ENCODE results near the gene TMEM204.

Gene TMEM204

DNA sequence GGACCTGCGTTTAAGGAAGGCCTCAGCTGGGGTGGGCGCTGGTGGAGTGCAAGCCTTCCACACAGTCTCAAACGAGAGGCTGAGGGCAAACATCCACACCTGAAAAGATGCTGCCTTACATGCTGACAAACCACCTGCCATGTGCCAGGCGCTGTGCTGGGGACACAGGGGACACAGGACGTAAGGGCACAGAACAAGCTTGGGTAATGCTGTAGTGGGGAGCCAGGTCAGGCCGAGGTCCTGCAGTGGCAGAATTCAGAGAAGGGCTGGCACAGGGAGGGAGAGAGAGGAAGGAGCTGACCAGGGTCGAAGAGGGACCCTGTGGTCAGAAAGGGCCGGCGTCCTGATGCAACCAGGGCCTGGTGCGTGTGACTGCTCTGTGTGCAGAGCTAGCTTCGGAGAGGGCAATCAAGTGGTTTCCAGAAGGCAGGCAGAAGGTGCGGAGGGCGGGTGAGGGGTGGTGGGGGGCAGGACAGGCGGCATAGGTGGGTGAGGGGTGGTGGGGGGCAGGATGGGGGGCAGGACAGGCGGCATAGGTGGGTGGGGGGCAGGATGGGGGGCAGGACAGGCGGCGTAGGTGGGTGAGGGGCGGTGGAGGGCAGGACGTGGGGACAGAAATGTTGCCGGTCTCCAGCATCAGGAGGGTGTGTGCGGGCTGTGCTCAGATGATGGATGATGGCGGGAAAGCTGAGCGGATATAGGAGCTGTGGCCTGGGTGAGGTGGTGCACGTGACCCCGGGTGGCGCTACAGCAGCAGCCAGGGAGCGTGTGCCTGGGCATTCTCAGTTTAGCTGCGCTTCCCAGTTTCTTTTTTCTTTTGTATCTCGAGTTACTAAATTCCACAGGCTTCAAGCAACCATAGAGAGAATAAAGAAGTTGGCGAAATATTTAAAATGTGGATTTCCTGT is 21.6 kb upstream of the TMEM204 start:
- Histone ChIP-seq H3K4me1 (ENCODE audit: control insufficient read depth, low read length) (no peaks in the 10 kb centered on the region), H3K4me3 (ENCODE audit: low read length) (no peak overlapping the region), H3K36me3 (ENCODE audit: control insufficient read depth, low read length) (peaks cover 7% of the 10 kb centered on the region; the same call in 1 of the 2 replicates), H3K79me2 (ENCODE audit: control insufficient read depth, low read length) (no peaks in the 10 kb centered on the region), H3K9me2 (replicated peaks; ENCODE audit: control insufficient read depth, low read length) (no peaks in the 10 kb centered on the region), H3K27ac (ENCODE audit: low read depth, low read length) (no peak overlapping the region), H3K9me3 (ENCODE audit: control insufficient read depth, insufficient read depth, low read length) (no peaks in the 10 kb centered on the region), H3K4me2 (ENCODE audit: low read length) (no peak overlapping the region), H4K20me1 (ENCODE audit: control insufficient read depth, insufficient read depth, low read depth, low read length) (no peaks in the 10 kb centered on the region), H3F3A (ENCODE audit: control insufficient read depth, insufficient read depth) (no peaks in the 10 kb centered on the region), H3K27me3 (ENCODE audit: control insufficient read depth, low read length) (no peaks in the 10 kb centered on the region)
- TF ChIP-seq, protein P1, sequence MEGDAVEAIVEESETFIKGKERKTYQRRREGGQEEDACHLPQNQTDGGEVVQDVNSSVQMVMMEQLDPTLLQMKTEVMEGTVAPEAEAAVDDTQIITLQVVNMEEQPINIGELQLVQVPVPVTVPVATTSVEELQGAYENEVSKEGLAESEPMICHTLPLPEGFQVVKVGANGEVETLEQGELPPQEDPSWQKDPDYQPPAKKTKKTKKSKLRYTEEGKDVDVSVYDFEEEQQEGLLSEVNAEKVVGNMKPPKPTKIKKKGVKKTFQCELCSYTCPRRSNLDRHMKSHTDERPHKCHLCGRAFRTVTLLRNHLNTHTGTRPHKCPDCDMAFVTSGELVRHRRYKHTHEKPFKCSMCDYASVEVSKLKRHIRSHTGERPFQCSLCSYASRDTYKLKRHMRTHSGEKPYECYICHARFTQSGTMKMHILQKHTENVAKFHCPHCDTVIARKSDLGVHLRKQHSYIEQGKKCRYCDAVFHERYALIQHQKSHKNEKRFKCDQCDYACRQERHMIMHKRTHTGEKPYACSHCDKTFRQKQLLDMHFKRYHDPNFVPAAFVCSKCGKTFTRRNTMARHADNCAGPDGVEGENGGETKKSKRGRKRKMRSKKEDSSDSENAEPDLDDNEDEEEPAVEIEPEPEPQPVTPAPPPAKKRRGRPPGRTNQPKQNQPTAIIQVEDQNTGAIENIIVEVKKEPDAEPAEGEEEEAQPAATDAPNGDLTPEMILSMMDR (IDR thresholded peaks at IDR 0.05; ENCODE audit: low read depth, low read length, poor library complexity, severe bottlenecking), result no peak
- TF ChIP-seq EZH2phosphoT487 (IDR thresholded peaks at IDR 0.05; ENCODE audit: borderline replicate concordance, low read length), result no peak

DNA sequence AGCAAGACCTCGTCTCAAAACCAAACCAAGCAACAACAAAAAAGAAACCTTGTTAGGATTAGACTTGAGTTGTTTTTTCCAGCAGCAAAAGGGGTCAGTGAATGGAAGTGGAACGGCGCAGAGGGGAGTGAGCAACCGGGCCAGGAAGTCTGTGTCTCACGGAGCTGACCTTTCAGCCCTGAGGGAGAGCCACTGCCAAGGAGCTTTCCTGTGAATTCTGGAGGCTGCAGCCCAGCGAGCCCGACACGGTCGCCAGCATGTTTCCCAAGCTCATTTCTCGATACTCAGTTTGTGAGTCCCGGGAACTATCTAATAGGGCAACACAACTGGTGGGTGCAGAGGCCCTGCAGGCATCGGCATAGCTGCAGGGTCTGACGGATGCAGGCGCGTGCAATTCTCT is 20.7 kb upstream of the TMEM204 start:
- Histone ChIP-seq H3K4me1 (ENCODE audit: control insufficient read depth, low read length) (no peaks in the 10 kb centered on the region), H3K27ac (ENCODE audit: low read depth, low read length) (no peak overlapping the region), H3K4me3 (ENCODE audit: low read length) (no peak overlapping the region), H3K4me2 (ENCODE audit: low read length) (no peak overlapping the region), H3K27me3 (ENCODE audit: control insufficient read depth, low read length) (no peaks in the 10 kb centered on the region), H3K9me3 (ENCODE audit: control insufficient read depth, insufficient read depth, low read length) (no peaks in the 10 kb centered on the region), H3K9me2 (replicated peaks; ENCODE audit: control insufficient read depth, low read length) (no peaks in the 10 kb centered on the region), H3F3A (ENCODE audit: control insufficient read depth, insufficient read depth) (no peaks in the 10 kb centered on the region), H3K36me3 (ENCODE audit: control insufficient read depth, low read length) (peaks cover 7% of the 10 kb centered on the region; the same call in 1 of the 2 replicates), H3K79me2 (ENCODE audit: control insufficient read depth, low read length) (no peaks in the 10 kb centered on the region), H4K20me1 (ENCODE audit: control insufficient read depth, insufficient read depth, low read depth, low read length) (no peaks in the 10 kb centered on the region)
- no peak for TF ChIP-seq EZH2phosphoT487 (IDR thresholded peaks at IDR 0.05; ENCODE audit: borderline replicate concordance, low read length)
- TF ChIP-seq, protein P1 (IDR thresholded peaks at IDR 0.05; ENCODE audit: low read depth, low read length, poor library complexity, severe bottlenecking), result no peak

- no peak for TF ChIP-seq EZH2phosphoT487 (IDR thresholded peaks at IDR 0.05; ENCODE audit: borderline replicate concordance, low read length)
- TF ChIP-seq, protein P1 (IDR thresholded peaks at IDR 0.05; ENCODE audit: low read depth, low read length, poor library complexity, severe bottlenecking), result no peak
- no peaks in the 10 kb centered on the region for H3F3A ChIP-seq (ENCODE audit: control insufficient read depth, insufficient read depth)
- no peaks in the 10 kb centered on the region for H3K27me3 ChIP-seq (ENCODE audit: control insufficient read depth, low read length)
- no peaks in the 10 kb centered on the region for H3K9me2 ChIP-seq (replicated peaks; ENCODE audit: control insufficient read depth, low read length)
- H3K4me1 ChIP-seq (ENCODE audit: control insufficient read depth, low read length), result no peaks in the 10 kb centered on the region
- H3K27ac ChIP-seq (ENCODE audit: low read depth, low read length), result no peak overlapping the region
- H3K9me3 ChIP-seq (ENCODE audit: control insufficient read depth, insufficient read depth, low read length), result no peaks in the 10 kb centered on the region
- H3K36me3 ChIP-seq (ENCODE audit: control insufficient read depth, low read length), result peaks cover 4% of the 10 kb centered on the region; the same call in 1 of the 2 replicates
- no peaks in the 10 kb centered on the region for H4K20me1 ChIP-seq (ENCODE audit: control insufficient read depth, insufficient read depth, low read depth, low read length)
- H3K4me3 ChIP-seq (ENCODE audit: low read length), result no peak overlapping the region
- no peak overlapping the region for H3K4me2 ChIP-seq (ENCODE audit: low read length)
- no peaks in the 10 kb centered on the region for H3K79me2 ChIP-seq (ENCODE audit: control insufficient read depth, low read length)
These were observed 19.0 kb upstream of the TMEM204 start for GRCh38 chr16:1514507-1514906.
